Gastroesophageal sphincter (tissue), 3 donors: Measurements from ENCODE around the gene KIF26B.
"Not testable (repeated sequence)": the region's sequence is repeated elsewhere in the genome, so short reads cannot be mapped to it uniquely, and the experiment has no call there.

Experiments used
- CTCF ChIP-seq, 4 experiments: fragments of 200-600 bp in 2 of 4; fragments of 450-650 bp in 2 of 4; sonication (generic) in 1 of 4; IDR thresholded peaks; one replicate each; pipeline ENCODE4 v1.5.1; 2017 to 2019; ENCODE audit warnings: antibody characterized with exemption in 4 of 4, mild to moderate bottlenecking in 2 of 4, moderate library complexity in 2 of 4
- EP300 ChIP-seq: sonication (generic); formaldehyde crosslinking; IDR thresholded peaks from one replicate; pipeline ENCODE4 v1.6.1; 2017; ENCODE audit warnings: antibody characterized with exemption, mild to moderate bottlenecking
- POLR2A ChIP-seq, 2 donors: fragments of 450-650 bp; IDR thresholded peaks; one replicate each; pipeline ENCODE4 v1.6.1; 2017; ENCODE audit warnings: antibody characterized with exemption in 2 of 2, mild to moderate bottlenecking in 2 of 2, moderate library complexity in 1 of 2
- POLR2AphosphoS5 ChIP-seq: sonication (generic); formaldehyde crosslinking; IDR thresholded peaks from one replicate; pipeline ENCODE4 v1.6.1; 2017; ENCODE audit warnings: antibody characterized with exemption

- not testable (repeated sequence) for TF ChIP-seq POLR2A (IDR thresholded peaks at IDR 0.05); CTCF (IDR thresholded peaks at IDR 0.05); EP300; POLR2AphosphoS5
Measured at GRCh38 chr1:245335684-245336083, 180.9 kb downstream of the KIF26B start.
